IMR-90 (cell line): ENCODE measurements around the gene FUT4. TPM values are rescaled to one million over a fixed set of nuclear protein-coding genes. Genes with fewer than 3 reads are reported as not detected.

Source experiments
- ATAC-seq: fragments of 200-7000 bp; cut with Tn5 transposase; 2 replicates; pipeline ENCODE4 v1.9.1; 2020; ENCODE audit warnings: low read depth, mild to moderate bottlenecking, moderate library complexity
- BruUV-seq: library from RNA; stranded (reverse); fragments of 400-500 nt; replicated peaks from 2 replicates; lab custom pipeline; 2021; lab: Mats Ljungman, UMichigan
- CTCF ChIA-PET: fragments of 300-600 bp; formaldehyde crosslinking; extraction: SDS; loops from one replicate; lab custom pipeline; 2021; ENCODE audit warnings: antibody characterized with exemption; lab: Yijun Ruan, JAX
- POLR2A ChIA-PET: fragments of 300-600 bp; sonication (Branson Sonifier 250); formaldehyde crosslinking; loops from one replicate; lab custom pipeline; 2022; ENCODE audit warnings: antibody characterized with exemption; ENCODE audit not compliant: unreplicated experiment; lab: Charles Lee
- DNase-seq: peaks from one replicate; pipeline ENCODE4 v3.0.0; 2013
- H2AFZ ChIP-seq: replicated peaks from 2 replicates; pipeline ENCODE3; 2013; ENCODE audit warnings: low read length, mild to moderate bottlenecking; ENCODE audit not compliant: poor library complexity
- H2AK5ac ChIP-seq: 2 replicates; pipeline ENCODE4 v1.6.1; 2013; ENCODE audit warnings: low read depth, low read length, inconsistent platforms
- H2AK9ac ChIP-seq: replicated peaks from 2 replicates; pipeline ENCODE3; 2013; ENCODE audit warnings: mild to moderate bottlenecking, low read depth, low read length, moderate library complexity; ENCODE audit not compliant: poor library complexity
- H2BK120ac ChIP-seq: 2 replicates; pipeline ENCODE4 v1.6.1; 2013; ENCODE audit warnings: low read depth, low read length, inconsistent platforms
- H2BK15ac ChIP-seq: 3 replicates; pipeline ENCODE4 v1.6.1; 2013; ENCODE audit warnings: low read depth, low read length, inconsistent platforms
- H2BK20ac ChIP-seq: 2 replicates; pipeline ENCODE4 v1.6.1; 2013; ENCODE audit warnings: low read depth, mild to moderate bottlenecking, inconsistent platforms, low read length, moderate library complexity
- H2BK5ac ChIP-seq: 2 replicates; pipeline ENCODE4 v1.6.1; 2013; ENCODE audit warnings: mild to moderate bottlenecking, low read depth, low read length, inconsistent platforms; ENCODE audit not compliant: poor library complexity, severe bottlenecking
- H3K14ac ChIP-seq: replicated peaks from 2 replicates; pipeline ENCODE4 v1.6.1; 2013; ENCODE audit warnings: low read depth, low read length, inconsistent platforms
- H3K18ac ChIP-seq: 2 replicates; pipeline ENCODE4 v1.6.1; 2013; ENCODE audit warnings: low read depth, low read length, control low read depth
- H3K23ac ChIP-seq: 2 replicates; pipeline ENCODE4 v1.6.1; 2013; ENCODE audit warnings: low read depth, low read length, inconsistent platforms
- H3K27ac ChIP-seq: 2 replicates; pipeline ENCODE4 v1.5.1; 2013; ENCODE audit warnings: mild to moderate bottlenecking, control low read depth, low read length; ENCODE audit not compliant: insufficient read depth
- H3K27me3 ChIP-seq: 2 replicates; pipeline ENCODE4 v1.6.1; 2013; ENCODE audit warnings: low read length; ENCODE audit not compliant: control insufficient read depth, insufficient read depth
- H3K36me3 ChIP-seq: 2 replicates; pipeline ENCODE4 v1.6.1; 2013; ENCODE audit warnings: low read length, mixed read lengths; ENCODE audit not compliant: control insufficient read depth, insufficient read depth
- H3K4ac ChIP-seq: 2 replicates; pipeline ENCODE4 v1.6.1; 2013; ENCODE audit warnings: low read depth, low read length, inconsistent platforms
- H3K4me1 ChIP-seq: 2 replicates; pipeline ENCODE4 v1.6.1; 2013; ENCODE audit warnings: low read length, mixed read lengths; ENCODE audit not compliant: control insufficient read depth, insufficient read depth
- H3K4me2 ChIP-seq: 2 replicates; pipeline ENCODE4 v1.6.1; 2013; ENCODE audit warnings: low read depth, mild to moderate bottlenecking, control low read depth, low read length, moderate library complexity
- H3K4me3 ChIP-seq: 2 replicates; pipeline ENCODE4 v1.5.1; 2013; ENCODE audit warnings: low read depth, mild to moderate bottlenecking, control low read depth, low read length, moderate library complexity; ENCODE audit not compliant: insufficient read depth
- H3K56ac ChIP-seq: 2 replicates; pipeline ENCODE4 v1.6.1; 2013; ENCODE audit warnings: low read length, inconsistent platforms; ENCODE audit not compliant: insufficient read depth; ENCODE audit errors: extremely low read depth
- H3K79me1 ChIP-seq, 2 experiments: 2 replicates each; pipeline ENCODE4 v1.6.1; 2013; ENCODE audit warnings: low read length in 2 of 2, inconsistent platforms in 1 of 2, low read depth in 1 of 2
- H3K9ac ChIP-seq: 2 replicates; pipeline ENCODE4 v1.6.1; 2013; ENCODE audit warnings: low read depth, low read length, control low read depth
- H3K9me1 ChIP-seq: 2 replicates; pipeline ENCODE4 v1.6.1; 2013; ENCODE audit warnings: low read length, inconsistent platforms; ENCODE audit not compliant: insufficient read depth
- H3K9me3 ChIP-seq: 2 replicates; pipeline ENCODE4 v1.6.1; 2013; ENCODE audit warnings: low read length; ENCODE audit not compliant: control insufficient read depth, insufficient read depth
- H4K20me1 ChIP-seq: 2 replicates; pipeline ENCODE4 v1.6.1; 2013; ENCODE audit warnings: low read length, inconsistent platforms; ENCODE audit not compliant: insufficient read depth
- H4K5ac ChIP-seq: 2 replicates; pipeline ENCODE4 v1.6.1; 2013; ENCODE audit warnings: mild to moderate bottlenecking, low read depth, low read length, control low read depth
- H4K8ac ChIP-seq, 2 experiments: 2 replicates each; pipeline ENCODE4 v1.6.1; 2013; ENCODE audit warnings: low read depth in 2 of 2, low read length in 2 of 2, control low read depth in 1 of 2, inconsistent platforms in 1 of 2
- H4K91ac ChIP-seq: 2 replicates; pipeline ENCODE4 v1.6.1; 2013; ENCODE audit warnings: low read depth, low read length, inconsistent platforms; ENCODE audit not compliant: insufficient read depth
- POLR2A ChIP-seq: IDR thresholded peaks from 2 replicates; pipeline ENCODE4 v1.6.1; 2012; ENCODE audit warnings: mild to moderate bottlenecking, low read depth, low read length
- RAD21 ChIP-seq: IDR thresholded peaks from 2 replicates; pipeline ENCODE4 v1.6.1; 2012; ENCODE audit warnings: low read length, improper control_type of control experiment
- WGBS, 2 experiments: methylation state at CpG; one replicate each; pipeline versions ENCODE4 v1.1.5 to v1.1.7; 2013; ENCODE audit warnings: missing lambda C conversion rate in 2 of 2; ENCODE audit not compliant: insufficient read length in 1 of 2; ENCODE audit errors: extremely low coverage in 2 of 2; 5-methylcytosine and 5-hydroxymethylcytosine counted together
- dilution Hi-C: fragments of 300-500 bp; cut with HindIII; formaldehyde crosslinking; loops from one replicate; pipeline ENCODE4 v1.14.3; 2018; ENCODE audit warnings: low sequenced_read_pairs; ENCODE audit not compliant: unreplicated experiment
- in situ Hi-C: fragments of 300-500 bp; cut with MboI; formaldehyde crosslinking; loops from 3 replicates; pipeline ENCODE4 v1.14.3; 2019; ENCODE audit warnings: low sequenced_read_pairs, inconsistent platforms, mixed read lengths
- intact Hi-C: fragments of 100-400 bp; cut with micrococcal nuclease; formaldehyde crosslinking; loops from 2 replicates; pipeline ENCODE4 v1.10.0; 2022
- polyA plus RNA-seq, 3 experiments: library from polyadenylated mRNA; depleted of rRNA; stranded (reverse); fragments of >200 nt; gene quantifications; 2 replicates each; pipeline ENCODE4 v1.2.3, GENCODE V29; 2012; ENCODE audit warnings: low replicate concordance in 1 of 3
- total RNA-seq: library from RNA; depleted of rRNA; stranded (reverse); fragments of >200 nt; gene quantifications from 2 replicates; pipeline ENCODE4 v1.2.3, GENCODE V29; 2012
- TF ChIP-seq, protein P1 (sequence below): fragments of 150-350 bp; IDR thresholded peaks from 2 replicates; pipeline ENCODE4 v1.6.1; 2016; ENCODE audit warnings: low read depth, mild to moderate bottlenecking, low read length, moderate library complexity, borderline replicate concordance

FUT4 gene
- total and polyA plus RNA-seq, 2 of the 4 experiments (the other 2 are of a cell fraction) = 2.2 to 2.4 TPM

DNA sequence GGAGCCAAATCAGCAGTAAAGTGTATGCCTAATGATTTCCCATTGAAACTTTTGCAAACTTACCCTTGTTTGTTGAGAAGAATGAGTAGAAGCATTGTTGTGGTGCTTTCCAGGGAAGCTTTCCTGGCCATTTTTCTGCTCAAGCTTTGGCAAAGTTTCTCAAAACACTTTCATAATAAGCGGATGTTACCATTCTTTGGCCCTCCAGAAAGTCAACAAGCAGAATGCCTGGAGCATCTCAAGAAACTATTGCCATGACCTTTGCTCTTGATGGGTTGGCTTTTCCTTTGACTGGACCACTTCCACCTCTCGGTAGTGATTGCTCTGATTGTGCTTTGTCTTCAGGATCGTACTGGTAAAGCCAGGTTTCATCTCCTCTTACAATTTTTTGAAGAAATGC, 34.1 kb downstream of the FUT4 start:
- H4K8ac ChIP-seq = no peak overlapping the region
- TF ChIP-seq POLR2A (no peak), RAD21 (no peak)
- TF ChIP-seq, protein P1, sequence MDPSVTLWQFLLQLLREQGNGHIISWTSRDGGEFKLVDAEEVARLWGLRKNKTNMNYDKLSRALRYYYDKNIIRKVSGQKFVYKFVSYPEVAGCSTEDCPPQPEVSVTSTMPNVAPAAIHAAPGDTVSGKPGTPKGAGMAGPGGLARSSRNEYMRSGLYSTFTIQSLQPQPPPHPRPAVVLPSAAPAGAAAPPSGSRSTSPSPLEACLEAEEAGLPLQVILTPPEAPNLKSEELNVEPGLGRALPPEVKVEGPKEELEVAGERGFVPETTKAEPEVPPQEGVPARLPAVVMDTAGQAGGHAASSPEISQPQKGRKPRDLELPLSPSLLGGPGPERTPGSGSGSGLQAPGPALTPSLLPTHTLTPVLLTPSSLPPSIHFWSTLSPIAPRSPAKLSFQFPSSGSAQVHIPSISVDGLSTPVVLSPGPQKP = no peak
- CTCF ChIA-PET = no interaction called here
- no peak overlapping the region for H2BK15ac ChIP-seq
- H2AK9ac ChIP-seq = no peak overlapping the region
- H3K4me3 ChIP-seq = no peak overlapping the region
- no peak overlapping the region for H3K56ac ChIP-seq
- no peak overlapping the region for H3K9ac ChIP-seq
- H3K4me1 ChIP-seq = peaks cover 5% of the 10 kb centered on the region
- no peaks in the 10 kb centered on the region for H4K20me1 ChIP-seq
- no CpG with 5 or more reads among the region's 3 CpGs for WGBS, 2 experiments
- no peak overlapping the region for H3K27ac ChIP-seq
- H3K4me2 ChIP-seq = no peak overlapping the region
- H2AK5ac ChIP-seq = no peak overlapping the region
- no peak overlapping the region for H4K91ac ChIP-seq
- H2BK20ac ChIP-seq = no peak overlapping the region
- H3K79me1 ChIP-seq = no peaks in the 10 kb centered on the region
- H3K4ac ChIP-seq = no peak overlapping the region
- POLR2A ChIA-PET = no interaction called here
- no peaks in the 10 kb centered on the region for H3K36me3 ChIP-seq
- BruUV-seq = no TSS peak
- H3K14ac ChIP-seq = no peak overlapping the region
- intact Hi-C loops (no loop called here), in situ Hi-C loops (loop anchor here (10.0 kb wide), 1 partner anchor 53 kb away; no protein-coding TSS in a partner anchor), dilution Hi-C loops (no loop called here)
- no peak overlapping the region for H2BK5ac ChIP-seq
- H3K9me3 ChIP-seq = no peaks in the 10 kb centered on the region
- H3K9me1 ChIP-seq = peaks cover 5% of the 10 kb centered on the region; the same call in 1 of the 2 replicates
- peaks cover 6% of the 10 kb centered on the region for H3K27me3 ChIP-seq
- no peak for ATAC-seq
- no peak overlapping the region for H3K18ac ChIP-seq
- H2BK120ac ChIP-seq = no peak overlapping the region
- DNase-seq = no peak
- no peak overlapping the region for H4K5ac ChIP-seq
- H2AFZ ChIP-seq = no peak overlapping the region
- no peak overlapping the region for H3K23ac ChIP-seq
